Peyer's patch (tissue), 4 donors: ENCODE measurements around the gene PRR15L. TPM values are rescaled to one million over a fixed set of nuclear protein-coding genes. Genes with fewer than 3 reads are reported as not detected.
"Not testable (repeated sequence)": the region's sequence is repeated elsewhere in the genome, so short reads cannot be mapped to it uniquely, and the experiment has no call there.

Experiments
- DNase-seq, 3 donors: peaks; one replicate each; pipeline ENCODE4 v3.0.0-alpha.2; 2017 to 2019
- H3K27ac ChIP-seq, 4 donors: fragments of 200-600 bp; sonication (generic); one replicate each; pipeline ENCODE4 v1.5.1; 2016 to 2019
- H3K27me3 ChIP-seq, 2 donors: fragments of 200-600 bp; sonication (generic); one replicate each; pipeline ENCODE4 v1.5.1; 2019
- H3K36me3 ChIP-seq, 3 donors: fragments of 200-600 bp; sonication (generic); one replicate each; pipeline ENCODE4 v1.5.1; 2016 to 2019
- H3K4me1 ChIP-seq, 4 donors: fragments of 200-600 bp; sonication (generic); one replicate each; pipeline ENCODE4 v1.5.1; 2016 to 2019
- H3K4me3 ChIP-seq, 4 donors: fragments of 200-600 bp; sonication (generic); 1 replicate in 3 of 4; 2 replicates in 1 of 4; pipeline ENCODE4 v1.5.1; 2016 to 2019; ENCODE audit warnings: mild to moderate bottlenecking in 1 of 4
- H3K9me3 ChIP-seq, 4 donors: fragments of 200-600 bp; sonication (generic); one replicate each; pipeline ENCODE4 v1.5.1; 2016 to 2019; ENCODE audit warnings: mild to moderate bottlenecking in 1 of 4
- CTCF ChIP-seq, 6 experiments: fragments of 450-650 bp in 4 of 6; fragments of 200-600 bp in 2 of 6; sonication (generic) in 1 of 6; IDR thresholded peaks; one replicate each; pipeline ENCODE4 v1.5.1; 2017 to 2019; ENCODE audit warnings: antibody characterized with exemption in 6 of 6, mild to moderate bottlenecking in 3 of 6, moderate library complexity in 1 of 6
- POLR2A ChIP-seq, 2 donors: fragments of 450-650 bp; IDR thresholded peaks; one replicate each; pipeline ENCODE4 v1.5.1; 2017; ENCODE audit warnings: antibody characterized with exemption in 2 of 2, mild to moderate bottlenecking in 2 of 2, moderate library complexity in 2 of 2
- total RNA-seq, 4 donors: library from RNA; depleted of rRNA; stranded (reverse); fragments of >200 nt; gene quantifications; one replicate each; pipeline ENCODE4 v1.1.0, GENCODE V29; 2016

PRR15L gene
- total RNA-seq, 4 donors from 2014 or later = 88.3 to 358 (median 288) TPM

- H3K9me3 ChIP-seq = no peaks in the 10 kb centered on the region
- DNase-seq = no peak
- H3K4me3 ChIP-seq = no peak overlapping the region
- TF ChIP-seq POLR2A (IDR thresholded peaks at IDR 0.05) = no peak
- TF ChIP-seq CTCF (IDR thresholded peaks at IDR 0.05) = no peak
- H3K4me1 ChIP-seq = no peaks in the 10 kb centered on the region
- H3K27ac ChIP-seq = no peak overlapping the region
- H3K36me3 ChIP-seq = no peaks in the 10 kb centered on the region
- no peaks in the 10 kb centered on the region for H3K27me3 ChIP-seq
Measured at GRCh38 chr17:47990962-47991731, 33.5 kb upstream of the PRR15L start.

GRCh38 chr17:47989700-47990099, 32.0 kb upstream of the PRR15L start:
- H3K4me3 ChIP-seq = no peak overlapping the region
- no peak overlapping the region for H3K27ac ChIP-seq
- H3K4me1 ChIP-seq = no peaks in the 10 kb centered on the region
- no peaks in the 10 kb centered on the region for H3K36me3 ChIP-seq
- H3K9me3 ChIP-seq = no peaks in the 10 kb centered on the region
- DNase-seq = no peak
- TF ChIP-seq POLR2A (IDR thresholded peaks at IDR 0.05) (no peak), CTCF (IDR thresholded peaks at IDR 0.05) (no peak)
- no peaks in the 10 kb centered on the region for H3K27me3 ChIP-seq

- DNase-seq = no peak
- Histone ChIP-seq H3K27me3 (no peaks in the 10 kb centered on the region), H3K27ac (no peak overlapping the region), H3K36me3 (peaks cover 0 to 5% (median 0%) of the 10 kb centered on the region in 3 donors), H3K9me3 (no peaks in the 10 kb centered on the region), H3K4me3 (no peak overlapping the region), H3K4me1 (no peaks in the 10 kb centered on the region)
- TF ChIP-seq CTCF (IDR thresholded peaks at IDR 0.05) (no peak), POLR2A (IDR thresholded peaks at IDR 0.05) (no peak)
Measured at GRCh38 chr17:47989159-47989558, 31.5 kb upstream of the PRR15L start.

GRCh38 chr17:47988445-47988844, 30.8 kb upstream of the PRR15L start:
- not testable (repeated sequence) for DNase-seq, H3K27me3 ChIP-seq, H3K4me1 ChIP-seq, H3K4me3 ChIP-seq, H3K9me3 ChIP-seq, H3K27ac ChIP-seq
- peaks cover 0 to 11% (median 0%) of the 10 kb centered on the region in 3 donors for H3K36me3 ChIP-seq

- no peaks in the 10 kb centered on the region for H3K4me1 ChIP-seq
- no peak overlapping the region for H3K4me3 ChIP-seq
- H3K9me3 ChIP-seq = no peaks in the 10 kb centered on the region
- no peak for DNase-seq
- H3K27me3 ChIP-seq = no peaks in the 10 kb centered on the region
- peaks cover 0 to 21% (median 0%) of the 10 kb centered on the region in 3 donors for H3K36me3 ChIP-seq
- TF ChIP-seq CTCF (IDR thresholded peaks at IDR 0.05) (no peak), POLR2A (IDR thresholded peaks at IDR 0.05) (no peak)
- no peak overlapping the region for H3K27ac ChIP-seq
Measured at GRCh38 chr17:47987240-47987835, 29.7 kb upstream of the PRR15L start.

GRCh38 chr17:47986520-47986919, 28.8 kb upstream of the PRR15L start:
- H3K4me3 ChIP-seq = no peak overlapping the region
- no peak for DNase-seq
- H3K27me3 ChIP-seq = no peaks in the 10 kb centered on the region
- no peaks in the 10 kb centered on the region for H3K9me3 ChIP-seq
- TF ChIP-seq CTCF (IDR thresholded peaks at IDR 0.05) = no peak
- H3K4me1 ChIP-seq = no peaks in the 10 kb centered on the region
- peaks cover 0 to 29% (median 0%) of the 10 kb centered on the region in 3 donors for H3K36me3 ChIP-seq
- no peak overlapping the region for H3K27ac ChIP-seq
